Esophagus (tissue), 2 donors: ENCODE results near the gene UNC5B. TPM values are rescaled to one million over a fixed set of nuclear protein-coding genes. Genes with fewer than 3 reads are reported as not detected.

ENCODE experiments used
- H3K27ac ChIP-seq, 2 donors: one replicate each; pipeline ENCODE4 v1.5.1; 2013; ENCODE audit warnings: low read depth in 2 of 2, mild to moderate bottlenecking in 2 of 2, inconsistent platforms in 1 of 2, low read length in 1 of 2, moderate library complexity in 1 of 2
- H3K27me3 ChIP-seq, 2 donors: one replicate each; pipeline ENCODE4 v1.6.1; 2013; ENCODE audit warnings: low read length in 2 of 2, control low read depth in 1 of 2, mild to moderate bottlenecking in 1 of 2; ENCODE audit not compliant: insufficient read depth in 2 of 2, control insufficient read depth in 1 of 2
- H3K36me3 ChIP-seq, 2 donors: one replicate each; pipeline ENCODE4 v1.6.1; 2013; ENCODE audit warnings: low read length in 1 of 2; ENCODE audit not compliant: control insufficient read depth in 2 of 2, insufficient read depth in 2 of 2
- H3K4me1 ChIP-seq, 2 donors: one replicate each; pipeline ENCODE4 v1.6.1; 2013; ENCODE audit warnings: low read length in 1 of 2; ENCODE audit not compliant: control insufficient read depth in 2 of 2, insufficient read depth in 2 of 2
- H3K4me3 ChIP-seq, 2 donors: one replicate each; pipeline ENCODE4 v1.5.1; 2013; ENCODE audit warnings: low read length in 2 of 2, mild to moderate bottlenecking in 2 of 2, low read depth in 1 of 2, moderate library complexity in 1 of 2
- H3K9me3 ChIP-seq, 2 donors: one replicate each; pipeline ENCODE4 v1.6.1; 2013; ENCODE audit warnings: mild to moderate bottlenecking in 2 of 2, low read depth in 1 of 2, low read length in 1 of 2, moderate library complexity in 1 of 2; ENCODE audit not compliant: control insufficient read depth in 2 of 2, insufficient read depth in 1 of 2
- WGBS, 2 donors: extraction: QIAGEN DNeasy Blood & Tissue Kit; methylation state at CpG; one replicate each; pipeline ENCODE4 v1.1.7; 2013; 5-methylcytosine and 5-hydroxymethylcytosine counted together
- polyA plus RNA-seq, 2 donors: library from polyadenylated mRNA; stranded (reverse); fragments of 200-250 nt; gene quantifications; one replicate each; pipeline ENCODE4 v1.2.3, GENCODE V29; 2013
- donor health status: healthy with polysubstance abuse.
- donor health status: Bipolar disorder and iron deficiency.

The UNC5B gene
- polyA plus RNA-seq, 2 donors = 7.6 to 12.2 TPM

DNA sequence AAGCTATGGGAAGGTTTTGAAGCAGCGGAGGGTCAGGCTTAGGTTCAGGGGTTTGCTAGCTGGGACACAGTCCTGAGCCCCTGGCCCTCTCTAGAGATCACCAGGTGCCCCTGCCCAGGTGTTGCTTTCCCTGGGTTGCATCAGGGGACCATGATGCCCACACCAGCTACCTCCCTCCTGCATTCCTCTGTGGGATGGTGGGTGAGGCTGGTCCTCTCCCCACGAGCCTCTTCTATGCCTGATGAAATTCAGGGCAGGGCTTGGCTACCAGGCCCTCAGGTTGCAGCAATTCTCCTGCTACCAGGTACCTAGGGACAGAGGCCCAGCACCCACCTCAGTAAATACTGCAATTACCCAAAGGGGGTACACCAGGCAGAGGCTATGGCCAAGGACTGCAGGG is 95.9 kb downstream of the UNC5B start:
- WGBS, 2 donors = 68 to 84% methylated on average over 2 of the region's 2 CpGs

GRCh38 chr10:71308985-71309384 is 96.6 kb downstream of the UNC5B start:
- no peaks in the 10 kb centered on the region for H3K27me3 ChIP-seq
- H3K4me3 ChIP-seq = no peak overlapping the region
- no peak overlapping the region for H3K27ac ChIP-seq
- no peaks in the 10 kb centered on the region for H3K9me3 ChIP-seq
- peaks cover 0 to 4% of the 10 kb centered on the region in 2 donors for H3K4me1 ChIP-seq
- H3K36me3 ChIP-seq = no peaks in the 10 kb centered on the region
- WGBS, 2 donors = 62 to 75% methylated on average over 3 of the region's 3 CpGs

More for the DNA sequence above, 95.9 kb downstream of the UNC5B start:
- Histone ChIP-seq H3K4me1 (peaks cover 0 to 4% of the 10 kb centered on the region in 2 donors), H3K27me3 (no peaks in the 10 kb centered on the region), H3K27ac (no peak overlapping the region), H3K4me3 (no peak overlapping the region), H3K9me3 (no peaks in the 10 kb centered on the region), H3K36me3 (no peaks in the 10 kb centered on the region)

GRCh38 chr10:71309919-71310318 is 97.5 kb downstream of the UNC5B start:
- Histone ChIP-seq H3K4me1 (peaks cover 0 to 4% of the 10 kb centered on the region in 2 donors), H3K27me3 (no peaks in the 10 kb centered on the region), H3K9me3 (no peaks in the 10 kb centered on the region), H3K27ac (no peak overlapping the region), H3K36me3 (no peaks in the 10 kb centered on the region), H3K4me3 (no peak overlapping the region)
- WGBS, 2 donors = 51 to 54% methylated on average over 3 of the region's 3 CpGs

DNA sequence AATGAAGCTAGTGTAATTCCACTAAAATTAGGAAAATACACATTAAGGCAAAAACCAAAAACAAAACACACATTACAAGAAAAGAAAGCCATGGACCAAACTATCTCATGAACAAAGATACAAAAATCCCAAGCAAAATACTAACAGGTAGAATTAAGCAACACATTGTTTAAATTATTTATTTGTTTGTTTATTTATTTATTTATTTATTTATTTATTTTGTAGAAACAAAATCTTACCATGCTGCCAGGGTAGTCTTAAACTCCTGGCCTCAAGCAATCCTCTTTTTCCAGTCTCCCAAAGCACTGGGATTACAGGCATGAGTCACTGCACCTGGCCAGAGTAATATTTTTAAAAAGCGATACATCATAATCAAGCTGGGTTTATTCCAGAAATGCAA is 99.8 kb downstream of the UNC5B start:
- 52 to 59% methylated on average over 1 of the region's 1 CpG for WGBS, 2 donors
- no peaks in the 10 kb centered on the region for H3K9me3 ChIP-seq
- H3K27ac ChIP-seq = no peak overlapping the region

DNA sequence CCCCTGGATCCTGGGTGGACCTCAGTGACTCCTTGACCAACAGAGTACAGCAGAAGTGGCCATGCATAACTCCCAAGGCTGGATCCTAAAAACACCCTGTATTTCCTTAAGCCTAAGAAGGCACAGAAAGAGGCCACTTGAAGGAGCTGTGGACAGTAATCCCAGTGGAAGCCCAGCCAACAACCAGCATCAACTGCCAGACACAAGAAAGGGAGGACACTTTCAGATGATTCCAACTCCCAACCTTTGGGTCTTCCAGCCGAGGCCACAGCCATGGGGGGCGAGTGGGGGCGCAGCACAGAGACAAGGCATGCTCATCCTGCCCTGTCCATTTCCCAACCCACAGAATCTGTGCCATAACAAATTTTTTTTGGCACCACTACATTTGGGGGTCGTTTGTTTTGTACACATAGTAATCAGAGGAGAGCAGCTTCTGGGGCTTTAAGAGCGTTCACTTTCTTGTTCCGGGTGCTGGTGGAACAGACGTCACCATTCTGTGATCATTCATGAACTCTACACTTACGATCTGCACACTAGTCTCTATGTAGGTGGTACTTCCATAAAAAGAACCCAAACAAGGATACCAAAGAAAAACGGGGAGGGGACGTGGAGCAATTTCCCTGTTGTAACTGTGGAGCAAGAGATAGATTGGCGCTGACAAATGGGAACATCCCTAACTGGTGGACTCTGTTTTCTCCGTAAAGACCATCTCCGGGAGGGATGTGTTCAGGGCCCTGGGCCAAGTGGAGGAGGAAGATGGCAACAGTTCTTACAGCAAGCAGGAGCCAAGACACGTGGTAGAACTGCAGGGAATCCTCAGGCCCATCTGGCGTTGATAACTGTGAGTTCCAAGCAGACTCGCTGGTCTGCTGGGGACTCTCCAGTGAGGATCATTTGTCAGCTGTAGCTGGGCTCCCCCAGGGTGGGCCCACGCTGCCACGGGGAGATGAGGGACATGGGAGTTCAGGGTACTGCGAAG is 100.7 kb downstream of the UNC5B start:
- H3K4me3 ChIP-seq = no peak overlapping the region
- peak overlapping the region in 1 of 2 donors; percentile 28 for H3K27ac ChIP-seq
- no peaks in the 10 kb centered on the region for H3K27me3 ChIP-seq
- H3K9me3 ChIP-seq = no peaks in the 10 kb centered on the region
- H3K4me1 ChIP-seq = peaks cover 0 to 4% of the 10 kb centered on the region in 2 donors
- no peaks in the 10 kb centered on the region for H3K36me3 ChIP-seq
- 25 to 32% methylated on average over 19 of the region's 19 CpGs for WGBS, 2 donors

More for the DNA sequence above, 99.8 kb downstream of the UNC5B start:
- Histone ChIP-seq H3K27me3 (no peaks in the 10 kb centered on the region), H3K4me3 (no peak overlapping the region), H3K4me1 (peaks cover 0 to 4% of the 10 kb centered on the region in 2 donors), H3K36me3 (no peaks in the 10 kb centered on the region)

- Histone ChIP-seq H3K4me3 (no peak overlapping the region), H3K27ac (no peak overlapping the region)
- 6% methylated on average over 21 of the region's 21 CpGs for WGBS, 2 donors
Measured at GRCh38 chr10:71314028-71314693, 101.8 kb downstream of the UNC5B start.

DNA sequence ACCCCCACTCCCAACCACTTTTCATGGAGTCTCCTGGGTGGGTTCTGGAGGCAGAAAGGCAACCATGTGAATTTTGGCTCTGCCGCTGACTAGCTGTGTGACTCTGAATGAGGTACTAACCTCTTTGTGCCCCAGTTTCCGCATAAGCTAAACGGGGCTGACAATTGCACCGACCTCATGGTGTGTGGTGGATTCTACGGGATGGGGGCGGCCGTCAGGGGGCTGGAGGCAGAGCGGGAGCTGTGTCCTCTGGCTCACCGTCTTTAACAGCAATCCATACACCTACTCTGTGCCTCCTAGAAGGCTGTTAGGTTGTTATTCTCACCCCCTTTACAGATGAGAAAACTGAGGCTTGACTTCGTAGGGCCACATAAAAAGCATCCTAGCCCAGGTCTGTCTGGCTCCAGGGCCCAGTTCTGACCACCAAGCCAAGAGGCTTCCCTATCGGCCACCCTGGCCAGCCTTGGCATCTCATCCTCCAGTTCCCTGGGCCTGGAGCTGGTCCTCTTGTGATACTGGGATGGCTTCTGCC is 102.4 kb downstream of the UNC5B start:
- Histone ChIP-seq H3K36me3 (no peaks in the 10 kb centered on the region), H3K9me3 (no peaks in the 10 kb centered on the region), H3K27ac (no peak overlapping the region), H3K4me1 (peaks cover 0 to 11% of the 10 kb centered on the region in 2 donors), H3K27me3 (no peaks in the 10 kb centered on the region), H3K4me3 (no peak overlapping the region)
- 61 to 64% methylated on average over 11 of the region's 11 CpGs for WGBS, 2 donors

More at GRCh38 chr10:71314028-71314693, 101.8 kb downstream of the UNC5B start:
- no peaks in the 10 kb centered on the region for H3K27me3 ChIP-seq
- H3K4me1 ChIP-seq = peaks cover 0 to 7% of the 10 kb centered on the region in 2 donors
- H3K36me3 ChIP-seq = no peaks in the 10 kb centered on the region
- no peaks in the 10 kb centered on the region for H3K9me3 ChIP-seq

- Histone ChIP-seq H3K27ac (no peak overlapping the region), H3K4me1 (peaks cover 0 to 11% of the 10 kb centered on the region in 2 donors), H3K36me3 (no peaks in the 10 kb centered on the region), H3K27me3 (no peaks in the 10 kb centered on the region), H3K4me3 (no peak overlapping the region), H3K9me3 (no peaks in the 10 kb centered on the region)
- 77 to 78% methylated on average over 3 of the region's 3 CpGs for WGBS, 2 donors
Measured at GRCh38 chr10:71316056-71316785, 103.9 kb downstream of the UNC5B start.

DNA sequence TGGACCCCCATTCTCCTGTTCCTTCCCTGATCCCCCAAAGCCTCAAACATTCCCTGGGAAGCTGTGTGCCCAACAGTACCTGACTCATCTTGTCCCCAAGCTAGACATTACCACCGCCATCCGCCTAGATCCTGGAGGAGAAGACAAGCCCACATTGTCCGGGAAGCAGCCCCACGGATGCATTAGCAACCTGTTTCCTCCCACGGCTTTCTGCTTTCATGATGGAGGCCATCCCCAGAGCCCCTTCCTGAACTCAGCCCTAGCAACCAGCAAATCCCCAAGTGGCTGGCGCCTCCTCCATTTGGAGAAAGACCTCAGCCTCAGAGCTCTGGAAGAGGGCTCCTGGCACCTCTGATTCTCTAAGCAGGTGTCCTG is 104.4 kb downstream of the UNC5B start:
- no peak overlapping the region for H3K4me3 ChIP-seq
- H3K27me3 ChIP-seq = no peaks in the 10 kb centered on the region
- H3K4me1 ChIP-seq = peaks cover 0 to 11% of the 10 kb centered on the region in 2 donors
- H3K27ac ChIP-seq = no peak overlapping the region
- 72 to 73% methylated on average over 6 of the region's 6 CpGs for WGBS, 2 donors
- no peaks in the 10 kb centered on the region for H3K9me3 ChIP-seq
- H3K36me3 ChIP-seq = no peaks in the 10 kb centered on the region
